ENCODE results near the gene PRRX2.

DNA sequence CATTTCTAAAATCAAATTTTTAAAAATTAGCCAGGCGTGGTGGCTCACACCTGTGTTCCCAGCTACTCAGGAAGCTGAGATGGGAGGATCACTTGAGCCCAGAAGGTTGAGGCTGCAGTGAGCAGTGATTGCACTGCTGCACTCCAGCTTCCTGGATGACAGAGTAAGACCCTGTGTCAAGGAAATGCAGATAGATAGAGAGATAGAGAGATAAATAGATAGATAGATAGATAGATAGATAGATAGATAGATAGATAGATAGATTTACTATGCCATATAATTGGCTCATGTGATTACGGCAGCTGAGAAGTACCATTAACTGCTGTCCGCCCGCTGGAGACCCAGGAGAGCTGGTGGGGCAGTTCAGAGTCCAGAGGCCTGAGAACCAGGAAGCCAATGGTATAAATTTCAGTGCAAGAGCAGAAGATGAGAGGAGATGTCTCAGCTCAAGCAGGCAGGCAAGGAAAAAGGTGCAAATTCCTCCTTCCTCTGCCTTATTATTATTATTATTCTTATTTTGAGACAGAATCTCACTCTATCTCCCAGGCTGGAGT lies 100.4 kb downstream of the PRRX2 start:
- TF ChIP-seq CTCF (IDR thresholded peaks at IDR 0.05) (no peak), EP300 (IDR thresholded peaks at IDR 0.05) (no peak)
